H9 (cell line): ENCODE data around the gene SDK1. TPM values are rescaled to one million over a fixed set of nuclear protein-coding genes. Genes with fewer than 3 reads are reported as not detected.

Experiments used
- DNase-seq: peaks from one replicate; pipeline ENCODE4 v3.0.0-alpha.2; 2017
- H2AFZ ChIP-seq: one replicate; pipeline ENCODE4 v1.6.1; 2013; ENCODE audit warnings: mild to moderate bottlenecking, low read length, control low read depth, moderate library complexity
- H2AK5ac ChIP-seq: 2 replicates; pipeline ENCODE4 v1.6.1; 2013; ENCODE audit warnings: low read length, control low read depth, mixed read lengths; ENCODE audit not compliant: insufficient read length
- H2BK120ac ChIP-seq: one replicate; pipeline ENCODE4 v1.6.1; 2013; ENCODE audit warnings: low read depth, mild to moderate bottlenecking, low read length, control low read depth, inconsistent platforms; ENCODE audit not compliant: poor library complexity, severe bottlenecking
- H2BK12ac ChIP-seq: 2 replicates; pipeline ENCODE4 v1.6.1; 2013; ENCODE audit warnings: low read length, control low read depth, mixed read lengths, low read depth; ENCODE audit not compliant: insufficient read length
- H2BK15ac ChIP-seq: 2 replicates; pipeline ENCODE4 v1.6.1; 2013; ENCODE audit warnings: low read depth, low read length, control low read depth
- H2BK20ac ChIP-seq: one replicate; pipeline ENCODE4 v1.6.1; 2013; ENCODE audit warnings: low read depth, mild to moderate bottlenecking, low read length, control low read depth, inconsistent platforms; ENCODE audit not compliant: poor library complexity, severe bottlenecking
- H2BK5ac ChIP-seq: 2 replicates; pipeline ENCODE4 v1.6.1; 2013; ENCODE audit warnings: low read length, control low read depth, mixed read lengths; ENCODE audit not compliant: insufficient read length
- H3K14ac ChIP-seq: 2 replicates; pipeline ENCODE4 v1.6.1; 2013; ENCODE audit warnings: low read length, control low read depth; ENCODE audit not compliant: insufficient read depth
- H3K18ac ChIP-seq: 2 replicates; pipeline ENCODE4 v1.6.1; 2013; ENCODE audit warnings: low read depth, mild to moderate bottlenecking, mixed read lengths, low read length, control low read depth; ENCODE audit not compliant: insufficient read length
- H3K23ac ChIP-seq: 2 replicates; pipeline ENCODE4 v1.6.1; 2013; ENCODE audit warnings: low read length, control low read depth, mixed read lengths, low read depth; ENCODE audit not compliant: insufficient read length
- H3K23me2 ChIP-seq: 2 replicates; pipeline ENCODE4 v1.6.1; 2013; ENCODE audit warnings: low read depth, mild to moderate bottlenecking, mixed read lengths, low read length, control low read depth; ENCODE audit not compliant: insufficient read length, poor library complexity, severe bottlenecking
- H3K27ac ChIP-seq: 2 replicates; pipeline ENCODE4 v1.5.1; 2013; ENCODE audit warnings: low read length, control low read depth, mixed read lengths, low read depth; ENCODE audit not compliant: insufficient read length
- H3K27me3 ChIP-seq: 2 replicates; pipeline ENCODE4 v1.6.1; 2013; ENCODE audit warnings: low read length, control low read depth, inconsistent platforms; ENCODE audit not compliant: insufficient read depth
- H3K4ac ChIP-seq: 2 replicates; pipeline ENCODE4 v1.6.1; 2013; ENCODE audit warnings: low read depth, mild to moderate bottlenecking, control low read depth, inconsistent platforms, low read length, moderate library complexity
- H3K4me1 ChIP-seq: 2 replicates; pipeline ENCODE4 v1.6.1; 2013; ENCODE audit warnings: low read length, control low read depth, inconsistent platforms; ENCODE audit not compliant: insufficient read depth
- H3K4me2 ChIP-seq: 2 replicates; pipeline ENCODE4 v1.6.1; 2013; ENCODE audit warnings: low read length, control low read depth, mixed read lengths; ENCODE audit not compliant: insufficient read length, insufficient read depth
- H3K56ac ChIP-seq: 2 replicates; pipeline ENCODE4 v1.6.1; 2013; ENCODE audit warnings: low read depth, mild to moderate bottlenecking, mixed read lengths, low read length, control low read depth; ENCODE audit not compliant: insufficient read length
- H3K79me1 ChIP-seq: 2 replicates; pipeline ENCODE4 v1.6.1; 2013; ENCODE audit warnings: low read depth, mild to moderate bottlenecking, moderate library complexity, low read length, control low read depth, inconsistent platforms; ENCODE audit not compliant: insufficient read depth, poor library complexity, severe bottlenecking
- H3K79me2 ChIP-seq: 2 replicates; pipeline ENCODE4 v1.6.1; 2013; ENCODE audit warnings: low read length, control low read depth, inconsistent platforms; ENCODE audit not compliant: insufficient read depth
- H3K9ac ChIP-seq: 2 replicates; pipeline ENCODE4 v1.6.1; 2013; ENCODE audit warnings: low read length, control low read depth, mixed read lengths; ENCODE audit not compliant: insufficient read length; ENCODE audit errors: extremely low read depth
- H3K9me3 ChIP-seq: one replicate; pipeline ENCODE4 v1.6.1; 2013; ENCODE audit warnings: low read depth, low read length, inconsistent platforms; ENCODE audit not compliant: control insufficient read depth
- H3T11ph ChIP-seq: one replicate; pipeline ENCODE4 v1.6.1; 2013; ENCODE audit warnings: mild to moderate bottlenecking, low read length, control low read depth, inconsistent platforms
- H4K20me1 ChIP-seq: one replicate; pipeline ENCODE4 v1.6.1; 2013; ENCODE audit not compliant: control insufficient read depth, insufficient read length, insufficient read depth
- H4K5ac ChIP-seq: 2 replicates; pipeline ENCODE4 v1.6.1; 2013; ENCODE audit warnings: low read depth, mild to moderate bottlenecking, mixed read lengths, low read length, control low read depth; ENCODE audit not compliant: insufficient read length
- H4K8ac ChIP-seq: replicated peaks from 2 replicates; pipeline ENCODE4 v1.6.1; 2013; ENCODE audit warnings: low read length, control low read depth, mixed read lengths, low read depth; ENCODE audit not compliant: insufficient read length
- H4K91ac ChIP-seq: 2 replicates; pipeline ENCODE4 v1.6.1; 2013; ENCODE audit warnings: low read depth, mild to moderate bottlenecking, moderate library complexity, mixed read lengths, low read length, control low read depth; ENCODE audit not compliant: insufficient read length
- H3K27ac Mint-ChIP-seq, 3 experiments: 2 replicates in 2 of 3; 3 replicates in 1 of 3; pipeline ENCODE4 v1.8.0; 2020 to 2021; ENCODE audit warnings: mixed read lengths in 3 of 3, mild to moderate bottlenecking in 1 of 3, moderate library complexity in 1 of 3
- H3K27me3 Mint-ChIP-seq: 2 replicates; pipeline ENCODE4 v1.8.0; 2021; ENCODE audit warnings: low read depth, mild to moderate bottlenecking, moderate library complexity, mixed read lengths
- H3K36me3 Mint-ChIP-seq, 3 experiments: 2 replicates in 2 of 3; 3 replicates in 1 of 3; pipeline ENCODE4 v1.8.0; 2020 to 2021; ENCODE audit warnings: low read depth in 3 of 3, mixed read lengths in 3 of 3; ENCODE audit not compliant: insufficient read depth in 1 of 3
- H3K4me1 Mint-ChIP-seq, 2 experiments: 2 replicates each; pipeline ENCODE4 v1.8.0; 2020; ENCODE audit warnings: mixed read lengths in 2 of 2
- H3K4me3 Mint-ChIP-seq, 2 experiments: 2 replicates in 1 of 2; 3 replicates in 1 of 2; pipeline ENCODE4 v1.8.0; 2020 to 2021; ENCODE audit warnings: mild to moderate bottlenecking in 2 of 2, mixed read lengths in 2 of 2, moderate library complexity in 1 of 2
- H3K9me3 Mint-ChIP-seq, 2 experiments: 2 replicates in 1 of 2; 3 replicates in 1 of 2; pipeline ENCODE4 v1.8.0; 2020; ENCODE audit warnings: mild to moderate bottlenecking in 2 of 2, mixed read lengths in 2 of 2, moderate library complexity in 1 of 2
- CTCF ChIP-seq: fragments of 200-600 bp; sonication (generic); conservative IDR thresholded peaks from 3 replicates; pipeline ENCODE4 v1.8.0; 2021; ENCODE audit warnings: antibody characterized with exemption, mild to moderate bottlenecking
- WGBS: extraction: QIAGEN DNeasy Blood & Tissue Kit; methylation state at CpG from one replicate; pipeline ENCODE4 v1.1.7; 2013; ENCODE audit warnings: missing lambda C conversion rate, low lambda C conversion rate, mixed read lengths; ENCODE audit not compliant: insufficient read length; ENCODE audit errors: extremely low coverage; 5-methylcytosine and 5-hydroxymethylcytosine counted together
- total RNA-seq: library from RNA; stranded (reverse); gene quantifications from 2 replicates; pipeline ENCODE4 v1.2.1, GENCODE V29; 2021

Gene SDK1
- total RNA-seq, 1 experiment from 2014 or later = 8.7 TPM

DNA sequence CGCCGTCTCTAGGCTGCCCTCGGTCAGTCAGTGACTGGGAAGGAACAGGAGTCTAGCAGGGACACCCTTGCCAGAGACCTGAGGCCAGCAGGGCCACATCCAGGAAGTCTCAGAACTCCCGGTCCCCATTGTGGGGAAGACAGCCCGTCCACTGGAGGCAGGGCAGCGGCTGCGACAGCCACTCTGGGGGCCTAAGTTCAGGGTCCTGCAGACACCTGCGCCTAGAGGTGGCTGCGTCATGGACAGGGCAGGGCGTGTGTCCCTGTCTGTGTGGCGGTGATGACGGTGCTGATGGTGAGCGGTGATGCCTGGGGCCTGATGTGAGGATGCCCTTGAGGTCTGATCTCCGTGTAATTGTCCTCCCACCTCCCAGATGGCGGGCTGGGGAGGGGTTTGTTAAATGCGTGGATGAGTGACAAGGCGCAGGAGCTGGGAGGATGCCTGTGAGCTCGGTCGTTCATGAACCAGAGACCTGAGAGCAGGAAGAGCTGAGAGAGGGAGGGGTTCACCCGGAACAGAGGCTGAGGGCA, 843.2 kb downstream of the SDK1 start:
- Mint-ChIP-seq H3K9me3 (no peaks in the 10 kb centered on the region; a peak in 1 of 5 replicates), H3K36me3 (peaks cover 0 to 5% (median 5%) of the 10 kb centered on the region in 3 experiments; a peak in 3 of 7 replicates), H3K27me3 (peaks cover 6% of the 10 kb centered on the region), H3K4me3 (peak overlapping the region; percentile 4 to 49; a peak in 3 of 5 replicates), H3K27ac (peak overlapping the region in 2 of 3 experiments; percentile 19 to 57; a peak in 1 of 7 replicates), H3K4me1 (peaks cover 35 to 53% of the 10 kb centered on the region in 2 experiments)
- H3K27ac ChIP-seq = no peak overlapping the region
- H4K5ac ChIP-seq = no peak overlapping the region
- no peak overlapping the region for H3K9ac ChIP-seq
- no peak overlapping the region for H2BK120ac ChIP-seq
- H3K79me1 ChIP-seq = no peaks in the 10 kb centered on the region
- no peak overlapping the region for H2BK5ac ChIP-seq
- no peaks in the 10 kb centered on the region for H3K9me3 ChIP-seq
- no peak overlapping the region for H4K8ac ChIP-seq
- H3K4ac ChIP-seq = no peak overlapping the region
- H3K4me2 ChIP-seq = no peak overlapping the region
- H3K18ac ChIP-seq = peak overlapping the region; percentile 2
- no peak overlapping the region for H3T11ph ChIP-seq
- WGBS = no CpG with 5 or more reads among the region's 20 CpGs
- no peak overlapping the region for H2BK12ac ChIP-seq
- no peak overlapping the region for H4K91ac ChIP-seq
- H2AFZ ChIP-seq = no peak overlapping the region
- H2BK20ac ChIP-seq = no peak overlapping the region
- no peak for DNase-seq
- no peak overlapping the region for H2AK5ac ChIP-seq
- no peak overlapping the region for H3K23ac ChIP-seq
- TF ChIP-seq CTCF = no peak
- no peaks in the 10 kb centered on the region for H3K79me2 ChIP-seq
- no peaks in the 10 kb centered on the region for H4K20me1 ChIP-seq
- no peaks in the 10 kb centered on the region; the same call in 1 of the 2 replicates for H3K4me1 ChIP-seq
- peak overlapping the region; percentile 14 for H3K14ac ChIP-seq
- H3K23me2 ChIP-seq = no peaks in the 10 kb centered on the region
- no peak overlapping the region for H2BK15ac ChIP-seq
- no peaks in the 10 kb centered on the region for H3K27me3 ChIP-seq
- no peak overlapping the region for H3K56ac ChIP-seq
